Neural progenitor cell (in vitro differentiated cells): ENCODE measurements around the gene FRMPD1.

Experiments
- EZH2phosphoT487 ChIP-seq: fragments of 200-600 bp; sonication (generic); IDR thresholded peaks from 2 replicates; pipeline ENCODE4 v1.6.1; 2017; ENCODE audit warnings: antibody characterized with exemption
- TF ChIP-seq, protein P1 (sequence below): fragments of 200-600 bp; sonication (generic); IDR thresholded peaks from 2 replicates; pipeline ENCODE4 v1.5.1; 2017; ENCODE audit warnings: antibody characterized with exemption, mild to moderate bottlenecking

- TF ChIP-seq, protein P1, sequence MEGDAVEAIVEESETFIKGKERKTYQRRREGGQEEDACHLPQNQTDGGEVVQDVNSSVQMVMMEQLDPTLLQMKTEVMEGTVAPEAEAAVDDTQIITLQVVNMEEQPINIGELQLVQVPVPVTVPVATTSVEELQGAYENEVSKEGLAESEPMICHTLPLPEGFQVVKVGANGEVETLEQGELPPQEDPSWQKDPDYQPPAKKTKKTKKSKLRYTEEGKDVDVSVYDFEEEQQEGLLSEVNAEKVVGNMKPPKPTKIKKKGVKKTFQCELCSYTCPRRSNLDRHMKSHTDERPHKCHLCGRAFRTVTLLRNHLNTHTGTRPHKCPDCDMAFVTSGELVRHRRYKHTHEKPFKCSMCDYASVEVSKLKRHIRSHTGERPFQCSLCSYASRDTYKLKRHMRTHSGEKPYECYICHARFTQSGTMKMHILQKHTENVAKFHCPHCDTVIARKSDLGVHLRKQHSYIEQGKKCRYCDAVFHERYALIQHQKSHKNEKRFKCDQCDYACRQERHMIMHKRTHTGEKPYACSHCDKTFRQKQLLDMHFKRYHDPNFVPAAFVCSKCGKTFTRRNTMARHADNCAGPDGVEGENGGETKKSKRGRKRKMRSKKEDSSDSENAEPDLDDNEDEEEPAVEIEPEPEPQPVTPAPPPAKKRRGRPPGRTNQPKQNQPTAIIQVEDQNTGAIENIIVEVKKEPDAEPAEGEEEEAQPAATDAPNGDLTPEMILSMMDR = no peak
- TF ChIP-seq EZH2phosphoT487 = no peak
Measured at GRCh38 chr9:37678789-37679273, 28.1 kb downstream of the FRMPD1 start.
